Stimulated activated CD8-positive, alpha-beta memory T cell treated with anti-CD3 and anti-CD28 coated beads, Interleukin-4, amount 100 ng/mL, for 4 hours (primary cell): ENCODE measurements around the gene RIN3.

Source experiments
- DNase-seq, 2 donors: peaks; one replicate each; pipeline ENCODE4 v3.0.0-alpha.2; 2020; ENCODE audit warnings: low read depth in 2 of 2, low spot score in 1 of 2

RIN3 gene

GRCh38 chr14:92507174-92507768, 6.3 kb upstream of the RIN3 start:
- no peak for DNase-seq

DNA sequence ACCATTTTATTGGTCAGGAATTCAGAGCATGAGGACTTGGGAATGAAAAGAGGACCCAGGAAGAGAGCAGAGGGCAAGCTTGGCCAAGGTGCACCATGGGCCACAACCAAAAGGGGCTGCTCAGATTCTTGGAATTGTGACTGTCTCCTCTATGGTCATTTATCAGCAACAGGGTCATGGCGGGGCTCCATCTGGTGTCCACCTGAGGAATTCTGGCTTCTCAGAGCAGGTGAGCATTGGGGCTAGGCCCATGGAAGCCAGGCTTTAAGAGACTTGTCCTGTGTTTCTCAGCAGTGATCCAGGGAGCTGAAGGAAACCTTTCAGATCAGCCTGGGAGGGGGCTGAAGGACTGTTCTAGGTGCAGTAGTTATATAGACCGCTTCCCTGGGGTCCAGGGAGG, 2.6 kb upstream of the RIN3 start:
- DNase-seq, result no peak

DNA sequence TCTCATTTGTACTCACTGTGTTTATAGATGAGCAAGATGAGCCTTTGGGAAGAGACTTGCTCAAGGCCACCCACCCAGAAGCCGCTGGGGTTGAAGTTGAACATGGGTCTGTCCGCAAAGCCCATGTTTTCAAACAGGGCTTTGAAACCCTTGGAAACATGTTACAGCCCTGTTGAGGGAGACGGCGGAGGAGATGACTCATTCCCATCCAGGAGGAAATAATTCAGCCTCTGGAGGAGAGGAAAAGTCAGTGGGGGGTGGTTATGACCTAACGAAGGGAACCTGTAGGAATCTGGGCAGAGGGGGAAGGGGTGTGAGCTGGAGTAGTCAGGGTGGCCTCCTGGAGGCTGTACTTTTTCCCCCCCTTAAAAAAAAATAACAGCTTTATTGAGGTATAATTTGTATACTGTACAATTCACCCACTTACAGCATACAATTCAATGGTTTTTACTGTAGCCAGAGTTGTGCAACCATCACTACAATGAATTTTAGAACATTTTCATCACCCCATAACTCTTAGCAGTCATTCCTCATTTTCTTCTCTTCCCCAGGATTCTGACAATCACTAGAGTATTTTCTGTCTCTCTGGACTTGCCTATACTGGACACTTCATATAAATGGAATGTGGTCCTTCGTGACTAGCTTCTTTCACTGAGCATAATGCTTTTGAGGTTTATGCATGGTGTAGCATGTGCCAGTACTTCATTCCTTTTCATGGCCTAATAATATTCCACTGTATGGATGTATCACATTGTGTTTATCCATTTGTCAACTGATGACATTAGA, 1.9 kb upstream of the RIN3 start:
- DNase-seq, result no peak

- DNase-seq, result no peak
These were observed 776 bp upstream of the RIN3 start for GRCh38 chr14:92512807-92513203.

DNA sequence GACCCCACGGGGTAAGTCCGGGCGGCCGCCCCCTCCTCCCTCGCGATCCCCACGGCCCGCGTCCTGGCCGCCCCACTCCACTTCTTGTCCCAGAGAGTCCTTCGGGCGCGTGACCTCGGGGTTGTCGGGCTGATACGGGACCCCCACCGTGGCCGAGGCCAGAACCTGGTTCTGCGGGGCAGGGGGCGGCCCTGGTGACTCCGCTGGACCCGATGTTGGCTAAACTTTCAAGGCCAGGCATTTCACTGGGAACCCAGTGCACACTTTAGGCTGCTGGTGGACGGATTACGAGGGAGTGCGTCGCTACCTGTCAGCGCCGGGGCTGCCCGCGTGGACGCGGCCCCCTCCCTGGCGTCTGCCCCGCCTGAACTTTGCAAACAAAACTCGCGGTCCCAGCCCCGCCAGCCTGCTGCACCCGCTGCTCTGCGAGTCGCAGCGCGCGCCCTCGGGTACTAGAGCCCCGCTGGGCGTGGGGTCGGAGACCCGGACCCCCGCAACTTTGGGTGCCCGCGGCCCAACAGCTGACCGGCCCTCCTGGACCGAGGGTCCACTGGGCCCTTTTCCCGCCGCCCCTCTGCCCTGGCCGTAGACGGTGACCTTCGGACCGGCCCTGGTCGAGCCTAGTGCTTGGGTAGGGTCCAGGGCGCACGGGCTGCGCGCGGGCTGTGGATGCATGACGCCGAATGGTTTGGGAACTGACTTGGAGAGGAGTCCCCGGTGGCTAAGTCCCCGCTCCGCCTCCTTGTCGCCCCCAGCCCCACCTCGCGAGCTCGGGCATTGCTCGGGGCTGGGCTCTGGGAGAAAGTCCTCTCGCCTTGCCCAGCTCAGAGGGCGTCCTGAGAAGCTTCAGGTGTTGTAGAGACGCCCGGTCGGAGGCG, 624 bp downstream of the RIN3 start:
- DNase-seq, result no peak

DNA sequence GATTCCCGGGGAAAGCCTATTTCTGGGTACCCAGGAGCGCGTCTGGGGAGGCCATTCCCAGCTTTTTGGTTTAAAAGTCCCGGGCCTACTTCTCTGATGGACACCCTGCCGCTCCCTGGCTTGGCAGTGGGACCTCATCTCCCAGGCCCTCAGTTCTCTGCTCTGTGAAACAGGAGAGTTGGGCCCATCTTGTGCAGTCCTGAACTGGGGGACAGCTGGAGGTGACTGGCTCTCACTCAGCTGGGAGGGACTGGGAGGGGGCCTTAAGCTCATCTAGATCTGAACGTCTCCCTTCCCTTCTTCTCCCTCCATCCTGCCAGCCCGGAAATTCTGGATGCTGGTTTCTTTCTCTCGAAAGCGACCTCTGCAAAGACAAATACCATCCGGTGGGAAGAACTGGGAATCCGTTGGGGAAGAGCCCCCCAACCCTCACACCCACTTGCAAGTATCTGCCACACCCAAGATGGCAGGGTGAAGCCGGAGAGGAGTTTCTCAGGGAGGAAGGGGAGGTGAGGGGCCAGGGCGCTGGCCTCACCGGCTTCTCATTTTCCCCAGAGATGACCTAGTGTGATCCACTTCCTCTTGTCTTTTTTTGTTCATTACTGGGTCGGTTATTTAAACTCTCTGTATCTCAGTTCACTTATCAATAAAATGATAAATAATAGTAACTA, 1.4 kb downstream of the RIN3 start:
- DNase-seq, result no peak

- no peak for DNase-seq
These were observed 2.2 kb downstream of the RIN3 start for GRCh38 chr14:92515546-92516343.

DNA sequence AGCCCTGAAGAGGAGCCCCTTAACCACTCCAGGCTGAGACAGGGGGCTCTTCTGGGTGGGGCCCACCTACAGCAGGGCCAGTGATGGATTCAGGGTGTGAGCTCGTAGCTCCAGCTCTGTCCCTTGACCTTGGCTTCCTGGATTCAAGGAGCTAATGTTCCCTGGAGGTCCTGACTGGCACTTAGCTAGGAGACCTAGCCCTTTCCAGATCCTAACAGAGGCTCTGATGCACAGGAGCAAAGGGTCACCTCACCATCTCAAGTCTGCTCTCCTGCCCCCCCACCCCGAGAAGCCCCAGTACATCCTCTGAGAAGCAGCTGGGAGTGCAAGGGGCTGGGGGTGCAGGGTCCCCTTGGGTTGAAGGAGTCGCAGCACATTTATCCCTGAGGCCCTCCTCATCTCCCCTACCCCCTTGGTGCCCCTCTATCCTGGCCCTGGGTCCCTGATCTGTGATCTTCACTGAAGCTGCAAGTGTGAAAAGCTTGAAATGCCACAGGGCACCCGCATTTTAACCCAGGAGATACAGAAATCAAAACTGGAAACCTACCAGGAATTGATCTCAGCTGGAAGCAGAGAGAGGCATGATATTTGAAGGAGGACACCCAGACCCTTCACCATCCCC, 2.9 kb downstream of the RIN3 start:
- no peak for DNase-seq

DNA sequence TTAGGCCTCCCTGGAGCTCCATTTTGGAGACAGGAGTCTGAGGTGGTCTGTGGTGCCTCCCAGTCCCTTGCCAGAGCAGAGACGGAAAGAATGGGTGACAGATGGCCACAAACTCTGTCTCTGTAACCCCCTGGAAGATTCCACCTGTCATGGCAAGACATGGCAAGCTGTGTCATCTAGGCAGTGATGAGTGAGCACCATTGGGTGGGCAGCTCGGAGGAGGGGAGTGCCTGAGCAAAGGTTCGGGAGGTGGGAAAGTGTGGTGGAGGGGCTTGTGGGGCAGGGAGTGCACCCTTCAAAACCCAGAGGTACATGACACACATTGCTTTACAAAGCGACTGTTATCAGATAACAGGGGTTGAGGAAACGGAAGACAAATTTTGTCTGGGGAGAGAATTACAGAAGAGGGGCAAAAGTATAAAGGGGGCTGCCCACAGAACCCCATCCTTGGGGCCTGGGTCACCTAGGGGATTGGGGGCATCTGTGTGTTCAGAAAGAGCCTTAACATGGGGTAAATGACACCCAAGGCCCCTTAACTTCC, 3.5 kb downstream of the RIN3 start:
- DNase-seq, result peak; percentile 48 to 69

- no peak for DNase-seq
These were observed 4.2 kb downstream of the RIN3 start for GRCh38 chr14:92517761-92518160.

GRCh38 chr14:92519246-92520101, 5.9 kb downstream of the RIN3 start:
- no peak for DNase-seq

- DNase-seq, result no peak
These were observed 6.8 kb downstream of the RIN3 start for GRCh38 chr14:92520102-92521057.

GRCh38 chr14:92521058-92521415, 7.5 kb downstream of the RIN3 start:
- DNase-seq, result no peak

DNA sequence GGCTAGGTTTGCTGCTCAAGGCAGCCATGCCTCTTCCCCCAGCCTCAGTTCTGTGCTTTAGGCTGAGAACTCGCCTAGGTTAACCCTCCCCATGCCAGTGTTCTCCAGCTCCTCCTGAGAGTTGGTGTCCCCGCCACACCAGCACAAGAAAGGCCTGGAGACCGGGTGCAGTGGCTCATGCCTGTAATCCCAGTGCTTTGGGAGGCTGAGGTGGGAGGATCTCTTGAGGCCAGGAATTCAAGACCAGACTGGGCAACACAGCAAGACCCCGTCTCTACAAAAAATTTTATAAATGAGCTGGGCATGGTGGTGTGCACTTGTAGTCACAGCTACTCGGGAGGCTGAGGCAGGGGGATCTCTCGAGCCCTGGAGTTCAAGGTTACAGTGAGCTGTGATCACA, 10.2 kb downstream of the RIN3 start:
- DNase-seq, result no peak

DNA sequence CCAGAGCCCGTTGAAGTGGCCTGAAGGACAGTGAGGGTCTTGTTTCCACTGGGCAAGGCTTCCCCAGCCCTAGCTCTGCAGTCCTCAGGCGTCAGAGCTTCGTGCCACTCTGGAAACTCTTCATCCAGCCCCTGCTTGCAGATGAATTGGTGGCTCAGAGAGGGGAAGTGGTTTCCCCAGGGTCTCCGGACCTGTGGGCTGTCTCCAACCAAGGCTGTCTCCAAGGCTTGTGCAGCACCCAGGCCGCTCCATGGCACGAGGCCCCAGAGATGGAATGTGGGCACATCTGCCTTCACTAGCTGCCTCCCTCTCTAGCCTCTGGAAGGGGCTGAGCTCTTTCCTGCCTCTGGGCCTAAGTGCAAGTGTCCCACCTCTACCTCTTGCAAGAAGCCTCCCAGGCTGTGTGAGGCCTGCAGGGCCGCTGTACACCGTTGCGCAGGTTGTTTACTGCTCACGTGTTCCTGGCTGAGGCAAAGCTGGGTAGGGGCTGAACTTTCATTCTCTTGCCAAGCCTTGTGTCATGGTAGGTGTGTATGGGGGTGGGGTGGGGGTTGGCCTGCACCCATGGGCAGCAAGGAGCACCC, 11.1 kb downstream of the RIN3 start:
- no peak for DNase-seq

DNA sequence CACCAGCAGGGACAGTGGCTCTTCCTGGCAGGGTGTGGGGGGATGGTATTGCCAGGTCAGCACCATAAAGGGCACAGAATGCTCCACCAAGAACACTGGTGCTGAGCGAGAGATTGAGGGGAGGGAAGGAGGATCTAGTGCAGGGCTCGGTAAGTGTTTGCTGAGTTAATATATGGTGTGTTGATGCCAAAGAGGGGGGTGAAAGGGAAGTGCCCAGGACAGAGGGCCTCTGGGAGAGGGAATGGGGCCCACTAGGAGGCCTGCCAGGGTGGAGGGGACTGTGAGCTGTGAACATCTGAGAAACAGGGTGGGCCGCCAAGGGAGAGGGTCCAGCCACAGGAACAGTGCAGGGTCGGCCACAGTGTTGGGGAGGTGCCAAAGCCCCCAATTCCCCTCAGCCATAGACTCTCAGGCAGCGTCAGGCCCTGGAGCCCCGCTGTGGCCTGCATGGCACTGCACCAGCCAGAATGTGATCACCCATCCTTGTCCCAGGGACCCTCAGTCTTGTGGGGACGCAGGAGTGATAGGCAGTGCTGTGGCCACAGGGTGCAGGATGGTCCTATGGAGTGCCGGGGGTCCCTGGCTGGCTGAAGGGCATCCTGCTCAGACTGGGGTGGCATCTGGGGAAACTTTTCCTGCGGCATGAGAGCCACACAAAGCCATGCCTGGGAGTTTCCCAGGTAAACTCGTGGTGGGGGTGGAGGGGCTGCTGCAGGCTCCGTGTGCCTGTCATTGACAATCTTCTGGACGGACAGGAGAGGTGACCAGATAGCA, 11.9 kb downstream of the RIN3 start:
- DNase-seq, result no peak

DNA sequence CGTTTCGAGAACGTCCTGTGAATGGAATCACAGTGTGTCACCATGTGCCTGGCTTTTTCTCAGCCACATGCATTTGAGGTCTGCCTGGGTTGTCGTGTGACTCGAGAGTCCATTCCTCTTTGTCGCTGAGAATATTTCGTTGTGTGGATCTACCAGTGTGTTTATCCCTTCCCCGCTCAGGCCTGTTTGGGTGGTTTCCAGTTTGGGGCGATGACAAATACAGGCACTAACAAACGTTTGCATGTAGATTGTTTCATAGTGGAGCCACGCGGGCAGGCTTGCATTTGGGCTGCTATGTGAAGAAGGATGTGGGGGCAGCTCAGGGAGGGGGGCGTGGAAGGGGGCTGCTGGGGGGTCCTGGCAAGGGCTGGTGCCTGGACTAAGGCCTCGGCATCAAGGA, 14.1 kb downstream of the RIN3 start:
- no peak for DNase-seq
